OCI-LY1 (cell line): ENCODE data around the gene R3HCC1L.

Source experiments
- EZH2 ChIP-seq: fragments of 200-600 bp; sonication (generic), shearing (Covaris generic); IDR thresholded peaks from 2 replicates; pipeline ENCODE4 v1.8.0; 2017; ENCODE audit warnings: borderline replicate concordance, mixed run types, mild to moderate bottlenecking, antibody characterized with exemption, low read length, moderate library complexity, mixed read lengths
- TF ChIP-seq, protein P1 (sequence below): fragments of 200-600 bp; sonication (generic), shearing (Covaris generic); IDR thresholded peaks from 2 replicates; pipeline ENCODE4 v1.5.1; 2017; ENCODE audit warnings: mild to moderate bottlenecking, antibody characterized with exemption, low read length, moderate library complexity, mixed read lengths

DNA sequence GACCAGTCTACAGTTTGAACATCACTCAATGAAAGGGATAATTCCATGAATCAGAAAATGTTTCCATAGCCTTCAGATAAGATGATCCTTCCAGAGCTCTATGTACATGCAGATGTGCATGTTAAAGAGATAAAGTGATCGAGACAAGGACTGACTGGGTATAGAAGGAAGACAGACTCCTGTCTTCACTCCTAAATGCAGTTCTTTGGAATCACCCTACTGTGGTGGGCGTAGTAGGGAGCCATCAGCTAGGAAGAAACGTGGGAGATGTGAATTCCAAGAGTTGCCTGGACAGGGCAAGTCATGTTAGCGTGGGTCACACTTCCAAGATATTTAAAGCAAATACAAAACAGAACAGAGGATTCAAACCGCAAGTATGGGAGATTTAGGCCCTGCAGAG, 109.7 kb downstream of the R3HCC1L start:
- TF ChIP-seq, protein P1, sequence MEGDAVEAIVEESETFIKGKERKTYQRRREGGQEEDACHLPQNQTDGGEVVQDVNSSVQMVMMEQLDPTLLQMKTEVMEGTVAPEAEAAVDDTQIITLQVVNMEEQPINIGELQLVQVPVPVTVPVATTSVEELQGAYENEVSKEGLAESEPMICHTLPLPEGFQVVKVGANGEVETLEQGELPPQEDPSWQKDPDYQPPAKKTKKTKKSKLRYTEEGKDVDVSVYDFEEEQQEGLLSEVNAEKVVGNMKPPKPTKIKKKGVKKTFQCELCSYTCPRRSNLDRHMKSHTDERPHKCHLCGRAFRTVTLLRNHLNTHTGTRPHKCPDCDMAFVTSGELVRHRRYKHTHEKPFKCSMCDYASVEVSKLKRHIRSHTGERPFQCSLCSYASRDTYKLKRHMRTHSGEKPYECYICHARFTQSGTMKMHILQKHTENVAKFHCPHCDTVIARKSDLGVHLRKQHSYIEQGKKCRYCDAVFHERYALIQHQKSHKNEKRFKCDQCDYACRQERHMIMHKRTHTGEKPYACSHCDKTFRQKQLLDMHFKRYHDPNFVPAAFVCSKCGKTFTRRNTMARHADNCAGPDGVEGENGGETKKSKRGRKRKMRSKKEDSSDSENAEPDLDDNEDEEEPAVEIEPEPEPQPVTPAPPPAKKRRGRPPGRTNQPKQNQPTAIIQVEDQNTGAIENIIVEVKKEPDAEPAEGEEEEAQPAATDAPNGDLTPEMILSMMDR = no peak
- no peak for TF ChIP-seq EZH2
